HT1080 (cell line): ENCODE results near the gene MBOAT7. TPM values are rescaled to one million over a fixed set of nuclear protein-coding genes. Genes with fewer than 3 reads are reported as not detected.

Source experiments
- DNase-seq: peaks from one replicate; pipeline ENCODE4 v3.0.0-alpha.2; 2015; ENCODE audit warnings: low read depth
- total RNA-seq: library from RNA; depleted of rRNA; stranded (reverse); fragments of >200 nt; shearing (Covaris generic); gene quantifications from 2 replicates; pipeline ENCODE4 v1.2.3, GENCODE V29; 2014

The MBOAT7 gene
- total RNA-seq, 1 experiment from 2014 or later, result 104 TPM

DNA sequence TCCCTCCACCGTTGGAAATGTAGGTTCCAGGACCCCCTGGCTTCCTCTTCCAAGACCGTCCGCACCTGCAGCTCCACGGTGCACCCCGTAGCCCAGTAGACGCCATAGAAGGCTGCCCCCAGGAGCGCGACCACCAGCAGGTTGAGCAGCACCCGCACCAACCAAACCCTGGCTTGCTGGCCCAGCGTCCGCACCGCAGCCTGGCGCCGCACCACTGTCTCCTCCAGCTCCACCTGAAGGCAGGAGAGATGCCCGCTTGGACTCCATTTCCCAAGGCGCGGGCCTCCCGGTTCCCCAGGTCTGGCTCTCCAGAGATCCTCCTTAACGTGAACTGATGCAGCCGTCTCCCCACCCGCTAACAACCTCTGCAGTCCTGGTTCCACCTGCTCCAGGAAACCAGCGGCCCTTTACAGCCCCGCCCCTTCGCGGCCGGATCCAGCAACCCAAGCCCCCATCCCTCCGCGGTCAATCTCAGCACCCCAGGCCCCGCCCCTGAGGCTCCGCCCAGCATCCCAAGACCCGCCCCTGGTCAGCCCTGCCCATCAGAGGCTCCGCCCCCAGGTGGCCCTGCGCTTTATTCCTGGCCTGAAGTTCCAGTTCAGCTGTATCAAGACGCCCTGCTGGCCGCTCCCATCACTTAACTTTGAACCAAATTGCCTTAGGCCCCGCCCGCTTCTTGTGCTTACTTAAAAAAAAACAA lies 24.9 kb downstream of the MBOAT7 start:
- DNase-seq, result no peak

GRCh38 chr19:54162884-54163283 lies 26.5 kb downstream of the MBOAT7 start:
- DNase-seq, result no peak

GRCh38 chr19:54162241-54162805 lies 27.1 kb downstream of the MBOAT7 start:
- no peak for DNase-seq

DNA sequence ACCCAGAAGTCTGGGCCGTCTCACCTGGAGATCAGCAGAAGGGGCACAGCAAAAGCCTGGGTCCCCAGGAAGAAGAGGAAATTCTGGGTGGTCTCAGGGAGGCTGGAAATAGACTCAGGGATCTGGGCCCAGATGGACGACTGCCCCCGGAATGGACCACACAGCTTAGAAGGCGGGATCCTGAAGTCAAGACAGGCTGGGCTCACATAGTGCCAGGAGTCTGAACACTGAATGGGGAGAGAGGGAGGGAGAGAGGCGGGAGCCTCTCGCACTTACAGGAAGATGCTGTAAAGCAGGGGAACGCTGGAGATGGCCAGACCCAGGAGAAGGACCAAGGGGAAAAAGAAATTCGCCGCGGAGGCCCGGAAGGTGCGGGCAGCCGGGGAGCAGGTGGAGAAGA lies 28.5 kb downstream of the MBOAT7 start:
- DNase-seq, result no peak

DNA sequence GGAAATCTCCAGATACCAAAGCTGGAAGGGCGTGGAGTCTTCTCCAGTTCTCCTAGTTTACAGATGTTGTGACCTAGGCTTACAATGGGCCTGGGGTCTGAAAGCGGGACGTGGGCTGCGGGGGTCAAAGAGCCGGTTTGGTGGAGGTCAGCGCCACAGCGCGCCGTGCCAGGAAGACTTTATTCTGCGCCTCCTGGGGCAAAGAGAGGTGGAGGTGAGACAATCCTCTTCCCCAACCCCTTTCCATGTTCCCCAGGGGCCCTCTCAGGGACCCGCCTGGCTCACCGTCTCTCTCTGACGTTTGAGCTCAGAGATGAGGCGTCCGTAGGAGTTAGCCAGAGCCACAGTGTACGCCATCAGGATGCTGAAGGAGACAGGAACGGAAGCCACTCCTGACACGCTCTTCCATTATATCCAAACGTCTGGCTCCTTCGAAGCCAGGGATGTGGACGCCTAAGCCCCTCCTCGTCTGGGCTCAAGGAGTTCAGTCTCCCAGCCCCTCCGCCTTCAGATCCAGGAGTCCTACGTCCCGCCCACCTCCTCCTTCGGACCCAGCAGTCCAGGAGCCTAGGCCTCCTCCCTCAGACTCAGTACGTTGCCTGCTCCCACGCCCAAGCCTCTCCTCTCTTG lies 29.1 kb downstream of the MBOAT7 start:
- DNase-seq, result no peak

GRCh38 chr19:54159352-54160181 lies 29.8 kb downstream of the MBOAT7 start, which contains the start of gene LENG1:
Gene LENG1, minus strand, starts transcription at chr19:54159721. Its CDS starts 26 bp downstream, at chr19:54159695.
- peak; percentile 100 for DNase-seq

GRCh38 chr19:54158812-54159351 lies 30.5 kb downstream of the MBOAT7 start:
- DNase-seq, result no peak

DNA sequence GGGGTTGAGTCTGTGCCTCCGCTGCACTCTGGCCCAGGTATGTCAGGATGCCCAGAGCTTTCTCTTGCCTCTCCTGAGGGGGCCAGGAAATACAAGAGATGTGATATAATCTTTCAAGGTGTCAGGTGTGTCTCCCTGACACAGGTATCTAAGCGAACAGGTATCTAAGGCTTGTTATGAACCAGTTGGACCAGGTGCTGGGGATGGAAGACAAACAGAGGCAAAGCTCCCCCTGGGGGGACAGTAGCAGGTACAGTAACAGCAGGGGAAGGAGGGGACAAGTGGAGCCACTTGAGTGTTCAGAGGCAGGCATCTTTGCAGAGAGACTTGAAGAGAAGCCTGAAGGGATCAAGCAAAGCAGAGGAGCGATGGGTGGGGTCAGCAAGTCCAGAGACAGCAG lies 32.4 kb downstream of the MBOAT7 start:
- no peak for DNase-seq

DNA sequence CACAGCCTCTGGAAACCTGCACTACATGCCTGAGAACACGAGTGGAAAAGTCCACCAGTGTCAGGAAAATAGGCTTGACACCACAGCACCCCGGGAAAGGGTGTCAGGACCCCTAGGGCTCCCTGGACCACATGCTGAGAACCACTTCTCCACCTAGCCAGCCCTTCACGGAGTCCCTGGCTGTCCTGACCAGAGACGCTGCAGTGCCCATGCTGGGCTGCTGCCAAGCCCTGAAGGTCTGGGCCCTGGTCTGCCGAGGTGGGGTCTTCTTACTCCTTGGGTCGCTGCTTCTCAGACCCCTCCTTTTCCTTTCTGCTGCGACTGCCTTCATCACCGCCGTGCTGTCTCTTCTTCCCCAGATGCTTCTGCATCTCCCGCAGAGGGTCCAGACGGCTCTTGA lies 32.9 kb downstream of the MBOAT7 start:
- DNase-seq, result no peak

GRCh38 chr19:54155694-54156093 lies 33.7 kb downstream of the MBOAT7 start:
- no peak for DNase-seq

DNA sequence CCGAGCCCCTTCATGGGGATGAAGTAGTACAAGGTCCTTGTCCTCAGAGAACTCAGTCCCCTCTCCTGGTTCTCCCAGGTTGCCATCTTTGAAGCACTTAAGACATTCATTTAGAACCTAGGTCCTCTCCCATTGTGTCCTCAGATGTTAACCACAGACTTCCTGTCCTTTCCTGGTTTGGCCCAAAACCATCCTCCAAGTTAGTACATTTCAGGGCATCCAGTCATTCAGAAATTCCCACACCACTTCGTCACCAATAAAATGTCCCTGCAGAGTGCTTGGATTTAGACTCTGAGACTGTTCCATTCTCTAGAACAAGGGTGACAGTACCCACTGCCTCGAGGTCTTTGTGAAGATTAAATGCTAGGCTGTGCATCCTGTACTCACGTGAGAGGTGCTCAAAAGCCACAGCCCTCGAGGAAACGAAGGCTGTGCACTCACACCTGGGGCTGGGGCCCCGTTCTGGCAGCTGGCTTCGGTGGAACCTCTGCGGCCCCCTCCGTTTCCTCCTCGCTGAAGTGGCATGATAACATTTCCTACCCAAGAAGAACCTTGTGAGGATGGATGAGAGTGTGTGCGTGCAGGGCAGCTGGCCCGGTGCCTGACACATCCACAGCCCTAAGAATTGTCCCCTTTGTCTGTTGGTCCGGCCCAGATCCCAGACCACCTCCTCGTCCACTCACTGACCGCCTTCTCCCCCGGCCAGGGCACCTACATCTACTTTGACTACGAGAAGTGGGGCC lies 34.6 kb downstream of the MBOAT7 start:
- no peak for DNase-seq

GRCh38 chr19:54153731-54154326 lies 35.6 kb downstream of the MBOAT7 start:
- no peak for DNase-seq

DNA sequence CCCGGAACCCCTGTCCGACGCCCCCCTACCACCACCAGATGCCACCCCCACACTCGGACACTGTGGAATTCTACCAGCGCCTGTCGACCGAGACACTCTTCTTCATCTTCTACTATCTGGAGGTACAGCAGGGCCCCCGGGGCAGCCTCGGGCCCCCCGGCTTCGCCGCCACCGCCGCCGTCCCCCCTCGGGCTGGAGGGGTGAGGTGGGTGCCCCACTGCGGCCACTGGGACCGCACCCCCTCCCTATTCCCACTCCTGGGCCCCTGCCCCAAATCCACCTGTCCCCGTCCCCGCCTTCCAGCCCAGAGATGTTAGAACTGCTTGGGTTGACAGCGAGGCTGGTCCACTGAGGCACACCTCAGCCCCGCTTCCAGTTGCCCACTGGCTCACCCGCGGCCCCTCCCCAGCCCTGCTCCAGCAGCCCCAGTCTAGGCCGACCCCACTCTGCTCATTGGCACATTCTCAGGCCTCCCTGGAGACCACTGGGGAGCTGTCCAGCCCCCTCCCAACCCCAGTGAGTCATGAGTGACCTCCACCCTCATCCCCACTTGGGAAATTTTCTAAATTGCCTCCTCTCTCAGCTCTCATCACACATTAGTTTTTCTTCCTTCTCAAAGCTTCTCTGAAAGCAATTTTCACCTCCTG lies 36.4 kb downstream of the MBOAT7 start:
- DNase-seq, result no peak

DNA sequence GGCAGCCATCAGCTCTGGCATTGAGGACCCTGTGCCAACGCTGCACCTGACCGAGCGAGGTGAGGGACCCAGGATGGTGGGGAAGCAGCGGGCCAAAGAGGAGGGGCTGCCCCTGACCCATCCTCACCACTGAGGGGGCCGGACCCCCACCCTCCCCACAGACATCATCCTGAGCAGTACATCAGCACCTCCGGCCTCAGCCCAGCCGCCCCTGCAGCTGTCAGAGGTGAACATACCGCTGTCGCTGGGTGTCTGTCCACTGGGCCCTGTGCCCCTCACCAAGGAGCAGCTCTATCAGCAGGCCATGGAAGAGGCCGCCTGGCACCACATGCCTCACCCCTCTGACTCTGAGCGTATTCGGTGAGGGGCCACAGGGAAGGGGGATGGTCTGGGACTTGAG lies 37.1 kb downstream of the MBOAT7 start:
- DNase-seq, result no peak

- DNase-seq, result no peak
These were observed 37.9 kb downstream of the MBOAT7 start for GRCh38 chr19:54151362-54152035.

DNA sequence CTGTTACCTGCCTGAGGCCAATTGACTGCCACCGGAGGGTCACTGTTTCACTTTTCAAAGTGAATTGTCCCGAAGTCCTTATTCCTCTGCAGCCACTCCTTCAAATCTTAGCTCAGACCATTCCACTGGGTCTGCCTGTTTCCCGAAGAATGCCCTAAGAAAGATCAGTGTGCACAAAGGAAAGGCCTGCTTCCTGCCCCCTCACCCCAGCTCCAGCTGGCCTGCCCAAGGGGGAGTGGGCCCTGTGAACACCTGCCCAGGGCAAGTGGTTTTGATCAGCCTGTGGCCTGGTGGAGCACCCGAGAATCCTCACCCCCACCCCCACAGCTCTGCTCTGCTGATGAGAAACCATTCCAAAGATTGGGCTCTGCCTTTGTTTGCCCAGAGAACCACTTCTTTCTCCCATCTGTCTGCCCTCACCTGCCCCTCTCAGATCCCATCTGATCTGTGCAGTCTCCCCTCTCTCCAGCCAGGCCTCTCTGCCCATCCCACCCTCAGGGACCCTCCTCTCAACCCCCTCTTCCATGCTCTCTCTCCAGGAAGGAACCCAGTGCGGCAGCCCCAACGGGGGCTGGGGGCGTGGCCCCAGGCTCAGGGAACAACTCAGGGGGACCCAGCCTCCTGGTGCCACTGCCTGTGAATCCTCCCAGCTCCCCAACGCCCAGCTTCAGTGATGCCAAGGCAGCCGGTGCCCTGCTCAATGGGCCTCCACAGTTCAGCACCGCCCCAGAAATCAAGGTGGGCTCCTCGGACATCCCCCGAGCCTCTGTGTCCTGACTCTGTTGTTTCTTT lies 40.2 kb downstream of the MBOAT7 start:
- DNase-seq, result no peak

- DNase-seq, result no peak
These were observed 41.2 kb downstream of the MBOAT7 start for GRCh38 chr19:54148158-54148557.

- no peak for DNase-seq
These were observed 41.7 kb downstream of the MBOAT7 start for GRCh38 chr19:54147676-54148075.
